ENCODE data around the gene ATG12. TPM values are rescaled to one million over a fixed set of nuclear protein-coding genes. Genes with fewer than 3 reads are reported as not detected.
"Not testable (repeated sequence)": the region's sequence is repeated elsewhere in the genome, so short reads cannot be mapped to it uniquely, and the experiment has no call there.

The ATG12 gene
- total RNA-seq, 1 experiment from 2014 or later: 179 TPM

DNA sequence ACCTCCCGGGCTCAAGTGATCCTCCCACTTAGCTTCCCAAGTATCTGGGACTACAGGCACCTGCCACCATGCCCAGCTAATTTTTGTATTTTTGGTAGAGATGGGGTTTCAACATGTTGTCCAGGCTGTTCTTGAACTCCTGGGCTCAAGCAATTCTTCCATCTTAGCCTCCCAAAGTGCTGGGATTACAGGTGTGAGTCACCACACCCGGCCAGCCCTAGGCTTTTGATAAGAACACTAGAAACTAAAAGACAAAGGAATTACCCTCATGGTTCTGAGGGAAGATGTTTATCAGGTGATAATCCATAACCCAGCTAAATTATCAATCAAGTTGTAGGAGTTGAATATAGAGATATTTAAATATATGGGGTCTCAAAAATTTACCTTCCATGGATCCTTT, 33.3 kb downstream of the ATG12 start:
- not testable (repeated sequence) for H3K4me1 ChIP-seq (replicated peaks); H3K36me3 ChIP-seq; DNase-seq (ENCODE audit: low read depth in 1 of 2, low spot score in 2 of 2); H3K9me3 ChIP-seq (replicated peaks); H3K4me3 ChIP-seq; H3K27me3 ChIP-seq (replicated peaks); H3K27ac ChIP-seq

DNA sequence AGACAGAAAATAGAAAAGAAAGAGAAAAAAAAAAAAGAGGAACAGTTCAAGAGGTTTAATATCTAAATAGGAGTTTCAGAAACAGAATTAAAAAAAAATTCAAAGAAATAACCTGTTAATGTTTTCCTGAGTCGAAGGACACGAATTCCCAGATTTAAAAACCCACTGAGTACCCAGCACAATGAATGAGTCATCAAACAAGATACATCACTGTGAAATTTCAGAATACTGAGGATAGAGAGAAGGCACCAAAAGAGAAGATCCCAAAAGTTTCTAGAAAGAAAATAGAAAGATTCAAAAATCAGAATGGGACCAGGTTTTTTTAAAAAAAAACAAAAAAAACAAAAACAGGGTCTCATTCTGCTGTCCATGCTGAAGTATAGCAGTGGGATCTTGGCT, 33.7 kb downstream of the ATG12 start:
- Histone ChIP-seq H3K27me3 (replicated peaks) (no peaks in the 10 kb centered on the region), H3K9me3 (replicated peaks) (no peaks in the 10 kb centered on the region), H3K36me3 (no peaks in the 10 kb centered on the region), H3K4me3 (no peak overlapping the region), H3K27ac (no peak overlapping the region), H3K4me1 (replicated peaks) (no peaks in the 10 kb centered on the region)
- DNase-seq (ENCODE audit: low read depth in 1 of 2, low spot score in 2 of 2): no peak

DNA sequence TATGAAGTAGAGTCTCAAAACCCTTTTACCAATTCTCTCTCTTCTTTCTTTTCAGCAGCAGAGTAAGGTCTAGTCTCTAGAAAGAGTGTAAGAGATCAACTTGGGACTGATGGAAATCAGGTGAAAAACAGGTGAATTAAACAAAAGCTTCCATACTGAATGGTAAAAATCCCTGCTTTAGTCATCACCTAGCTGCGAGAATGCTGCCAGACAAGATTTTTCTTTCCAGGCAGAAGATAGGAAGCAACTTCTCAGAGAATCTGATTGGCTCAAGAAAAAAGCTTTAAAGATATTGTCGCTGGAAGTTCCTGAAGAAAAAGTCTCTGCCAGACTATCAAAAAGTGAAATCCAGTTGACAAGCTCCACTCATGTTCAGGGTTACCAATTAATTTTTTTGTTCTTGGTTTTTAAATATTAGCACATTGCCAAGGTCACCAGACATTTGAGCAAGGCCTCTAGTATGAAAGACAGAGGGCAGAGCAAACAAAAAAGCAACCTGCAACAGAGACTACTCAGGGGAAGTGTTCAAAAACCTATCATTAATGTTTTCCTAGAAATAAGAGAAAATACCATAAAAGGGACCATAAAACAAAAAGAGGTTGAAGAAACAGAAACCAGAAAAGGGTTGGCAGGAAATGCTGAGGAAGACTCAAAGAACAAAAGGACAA, 34.2 kb downstream of the ATG12 start:
- H3K27me3 ChIP-seq (replicated peaks): no peaks in the 10 kb centered on the region
- no peak overlapping the region for H3K27ac ChIP-seq

DNA sequence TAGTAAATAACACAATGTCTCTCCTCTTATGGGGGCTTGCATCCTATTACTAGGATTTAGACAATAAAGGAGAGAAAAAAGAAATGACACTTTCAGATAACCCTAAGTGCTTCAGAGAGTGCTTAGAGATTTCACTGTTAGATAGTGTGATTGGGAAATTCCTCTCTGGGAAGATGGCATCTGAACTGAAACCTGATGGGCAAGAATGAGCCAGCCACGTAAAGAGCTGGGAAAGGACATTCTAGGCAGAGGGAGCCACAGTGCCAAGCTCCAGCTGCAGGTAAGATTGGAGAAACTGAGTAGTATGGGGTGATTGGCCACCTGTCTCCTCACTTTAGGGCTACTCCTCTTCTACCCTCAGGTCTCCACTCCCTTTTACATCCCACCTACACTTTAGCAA, 39.4 kb downstream of the ATG12 start:
- Histone ChIP-seq H3K4me1 (replicated peaks) (no peaks in the 10 kb centered on the region), H3K27ac (no peak overlapping the region), H3K4me3 (no peak overlapping the region), H3K9me3 (replicated peaks) (no peaks in the 10 kb centered on the region), H3K27me3 (replicated peaks) (no peaks in the 10 kb centered on the region), H3K36me3 (no peaks in the 10 kb centered on the region)
- DNase-seq (ENCODE audit: low read depth in 1 of 2, low spot score in 2 of 2): no peak

More for the DNA sequence above, 34.2 kb downstream of the ATG12 start:
- Histone ChIP-seq H3K9me3 (replicated peaks) (no peaks in the 10 kb centered on the region), H3K36me3 (no peaks in the 10 kb centered on the region), H3K4me3 (no peak overlapping the region), H3K4me1 (replicated peaks) (no peaks in the 10 kb centered on the region)
- no peak for DNase-seq (ENCODE audit: low read depth in 1 of 2, low spot score in 2 of 2)

DNA sequence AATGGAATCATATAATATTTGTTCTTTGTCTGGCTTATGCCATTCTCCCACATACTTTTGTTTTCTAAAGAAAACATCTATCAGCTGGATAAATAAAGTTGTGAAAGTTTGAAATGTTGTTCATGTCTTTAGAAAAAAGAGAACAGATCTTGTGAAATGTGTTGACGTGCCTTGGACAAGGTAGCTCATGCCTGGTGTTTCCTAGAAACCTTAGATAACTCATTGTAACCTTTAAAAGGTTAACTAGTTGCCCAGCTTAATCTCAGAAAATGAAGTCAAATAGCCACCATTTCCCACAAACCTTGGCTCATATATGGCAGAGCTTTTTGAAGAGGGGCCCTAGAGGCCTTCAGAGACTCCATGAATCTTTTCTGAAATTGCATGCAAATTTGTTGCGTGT, 40.2 kb downstream of the ATG12 start:
- Histone ChIP-seq H3K36me3 (no peaks in the 10 kb centered on the region), H3K27me3 (replicated peaks) (no peaks in the 10 kb centered on the region), H3K9me3 (replicated peaks) (no peaks in the 10 kb centered on the region), H3K27ac (no peak overlapping the region), H3K4me1 (replicated peaks) (no peaks in the 10 kb centered on the region), H3K4me3 (no peak overlapping the region)
- no peak for DNase-seq (ENCODE audit: low read depth in 1 of 2, low spot score in 2 of 2)

DNA sequence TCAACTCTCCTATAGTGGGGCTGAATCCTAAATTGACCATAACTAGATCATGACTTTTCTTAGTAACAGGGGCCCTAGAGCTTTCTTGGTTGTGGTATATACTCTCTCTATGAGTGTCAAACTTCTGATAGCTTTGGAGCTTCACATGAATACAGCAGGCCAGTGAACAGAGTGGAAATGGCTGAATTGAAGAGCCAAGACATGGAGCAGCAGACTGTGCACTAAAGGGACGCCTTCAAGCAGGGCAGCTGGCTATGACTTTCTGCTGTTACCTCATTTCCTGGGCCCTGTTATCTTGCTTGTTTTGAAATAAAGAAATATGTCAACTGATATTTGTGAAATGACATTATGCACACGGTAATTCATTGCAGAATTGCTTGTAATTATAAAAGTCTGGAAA, 41.3 kb downstream of the ATG12 start:
- no peaks in the 10 kb centered on the region for H3K36me3 ChIP-seq
- no peaks in the 10 kb centered on the region for H3K27me3 ChIP-seq (replicated peaks)
- H3K4me1 ChIP-seq (replicated peaks): no peaks in the 10 kb centered on the region
- no peak for DNase-seq (ENCODE audit: low read depth in 1 of 2, low spot score in 2 of 2)
- H3K9me3 ChIP-seq (replicated peaks): no peaks in the 10 kb centered on the region
- no peak overlapping the region for H3K4me3 ChIP-seq
- no peak overlapping the region for H3K27ac ChIP-seq

DNA sequence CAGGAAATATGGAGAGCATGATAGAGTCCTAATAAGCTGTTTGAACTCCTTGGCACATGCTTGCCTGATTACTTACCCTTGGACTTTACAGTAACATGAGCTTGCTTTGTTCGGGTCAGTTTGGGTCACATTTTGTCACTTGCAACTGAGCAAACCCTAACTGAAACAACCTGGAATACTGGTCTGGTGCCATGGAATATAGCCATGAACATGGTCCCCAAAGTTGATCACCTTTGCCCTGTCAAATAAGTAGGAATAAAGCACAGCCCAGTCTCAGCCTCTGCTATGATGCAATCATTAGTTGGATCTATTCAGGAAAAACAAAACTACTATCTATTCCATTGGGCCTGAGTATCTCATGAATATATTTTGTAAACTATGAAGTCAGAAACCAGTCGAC, 43.1 kb downstream of the ATG12 start:
- Histone ChIP-seq H3K27me3 (replicated peaks) (no peaks in the 10 kb centered on the region), H3K4me3 (no peak overlapping the region), H3K4me1 (replicated peaks) (no peaks in the 10 kb centered on the region), H3K27ac (no peak overlapping the region), H3K36me3 (no peaks in the 10 kb centered on the region), H3K9me3 (replicated peaks) (no peaks in the 10 kb centered on the region)
- DNase-seq (ENCODE audit: low read depth in 1 of 2, low spot score in 2 of 2): no peak

DNA sequence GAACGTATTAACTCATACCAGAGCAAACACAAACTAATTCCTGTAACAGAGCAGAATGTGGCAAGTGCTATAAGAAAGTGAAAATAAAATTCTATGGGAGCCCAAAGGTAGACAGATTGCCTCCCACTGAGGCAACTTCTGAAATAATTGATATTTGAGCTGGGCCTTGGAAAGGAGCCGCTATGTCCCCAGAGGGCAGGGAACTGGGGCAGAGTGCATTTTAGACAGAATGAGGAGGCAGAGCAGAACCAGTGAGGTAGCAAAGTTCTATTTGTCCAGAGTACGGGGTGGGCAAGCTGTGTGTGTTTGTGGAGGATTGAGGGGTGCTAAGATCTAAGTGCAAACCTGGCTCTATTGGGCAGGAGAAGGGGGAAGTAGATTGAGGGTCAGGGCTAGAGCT, 44.7 kb downstream of the ATG12 start:
- Histone ChIP-seq H3K27ac (no peak overlapping the region), H3K4me3 (no peak overlapping the region), H3K9me3 (replicated peaks) (no peaks in the 10 kb centered on the region), H3K36me3 (no peaks in the 10 kb centered on the region), H3K27me3 (replicated peaks) (no peaks in the 10 kb centered on the region), H3K4me1 (replicated peaks) (no peaks in the 10 kb centered on the region)
- no peak for DNase-seq (ENCODE audit: low read depth in 1 of 2, low spot score in 2 of 2)

DNA sequence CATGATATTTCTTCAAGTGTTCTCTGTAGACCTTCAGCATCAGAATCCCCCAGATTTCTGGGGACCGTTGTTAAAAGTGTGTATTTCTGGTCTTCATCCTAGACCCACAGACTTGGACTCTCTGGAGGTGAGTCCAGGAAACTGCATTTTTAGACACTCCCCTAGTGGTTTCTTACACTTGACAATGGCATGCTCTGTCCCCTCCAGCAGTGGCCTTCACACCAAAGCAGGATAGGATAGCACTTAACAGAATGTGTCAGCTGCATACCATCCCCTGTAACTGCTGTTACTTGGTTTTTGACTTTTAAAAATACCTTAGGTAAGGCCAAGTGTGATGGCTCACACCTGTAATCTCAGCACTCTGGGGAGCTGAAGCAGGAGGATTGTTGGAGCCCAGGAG, 45.7 kb downstream of the ATG12 start:
- no peak for DNase-seq (ENCODE audit: low read depth in 1 of 2, low spot score in 2 of 2)
- Histone ChIP-seq H3K36me3 (no peaks in the 10 kb centered on the region), H3K4me3 (no peak overlapping the region), H3K9me3 (replicated peaks) (no peaks in the 10 kb centered on the region), H3K27ac (no peak overlapping the region), H3K4me1 (replicated peaks) (no peaks in the 10 kb centered on the region), H3K27me3 (replicated peaks) (no peaks in the 10 kb centered on the region)

DNA sequence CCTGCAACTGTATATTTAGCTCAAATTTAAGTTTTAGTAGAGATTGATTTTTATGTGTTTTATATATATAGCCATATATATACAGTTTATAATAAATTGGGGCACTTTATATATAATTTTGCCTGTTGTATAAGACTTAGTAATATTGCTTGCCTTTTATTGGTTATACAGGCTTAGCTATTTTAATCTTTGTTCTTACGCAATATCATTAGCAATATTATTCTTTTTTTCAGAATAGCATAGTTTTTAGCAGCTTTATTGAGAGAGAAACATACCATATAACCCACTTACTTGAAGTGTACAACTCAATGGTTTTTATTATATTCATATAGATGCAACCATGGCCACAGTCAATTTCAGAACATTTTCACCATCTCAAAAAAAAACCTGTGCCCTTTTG, 52.9 kb downstream of the ATG12 start:
- Histone ChIP-seq H3K4me3 (no peak overlapping the region), H3K36me3 (no peaks in the 10 kb centered on the region), H3K9me3 (replicated peaks) (no peaks in the 10 kb centered on the region), H3K4me1 (replicated peaks) (no peaks in the 10 kb centered on the region), H3K27ac (no peak overlapping the region), H3K27me3 (replicated peaks) (peaks cover 19% of the 10 kb centered on the region)
- DNase-seq (ENCODE audit: low read depth in 1 of 2, low spot score in 2 of 2): no peak

DNA sequence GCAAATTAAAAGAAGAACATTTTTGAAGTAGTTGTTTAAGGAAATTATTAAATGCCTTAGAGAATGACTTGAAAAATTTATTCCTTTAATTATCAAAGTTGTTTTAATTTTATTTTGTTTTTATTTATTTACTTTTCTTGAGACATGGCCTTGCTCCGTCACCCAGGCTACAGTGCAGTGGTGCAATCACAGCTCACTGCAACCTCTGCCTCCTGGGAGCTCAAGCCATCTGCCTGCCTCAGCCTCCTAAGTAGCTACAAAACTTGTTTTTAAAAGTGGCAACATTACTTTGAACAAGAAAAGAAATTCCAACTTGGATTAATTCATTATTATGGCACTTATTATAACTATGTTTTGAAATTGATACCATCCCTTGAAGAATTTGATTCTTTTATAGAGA, 53.9 kb downstream of the ATG12 start:
- no peak overlapping the region for H3K27ac ChIP-seq
- H3K36me3 ChIP-seq: no peaks in the 10 kb centered on the region
- H3K4me3 ChIP-seq: no peak overlapping the region
- DNase-seq (ENCODE audit: low read depth in 1 of 2, low spot score in 2 of 2): no peak
- H3K27me3 ChIP-seq (replicated peaks): peaks cover 19% of the 10 kb centered on the region
- H3K4me1 ChIP-seq (replicated peaks): no peaks in the 10 kb centered on the region
- no peaks in the 10 kb centered on the region for H3K9me3 ChIP-seq (replicated peaks)

DNA sequence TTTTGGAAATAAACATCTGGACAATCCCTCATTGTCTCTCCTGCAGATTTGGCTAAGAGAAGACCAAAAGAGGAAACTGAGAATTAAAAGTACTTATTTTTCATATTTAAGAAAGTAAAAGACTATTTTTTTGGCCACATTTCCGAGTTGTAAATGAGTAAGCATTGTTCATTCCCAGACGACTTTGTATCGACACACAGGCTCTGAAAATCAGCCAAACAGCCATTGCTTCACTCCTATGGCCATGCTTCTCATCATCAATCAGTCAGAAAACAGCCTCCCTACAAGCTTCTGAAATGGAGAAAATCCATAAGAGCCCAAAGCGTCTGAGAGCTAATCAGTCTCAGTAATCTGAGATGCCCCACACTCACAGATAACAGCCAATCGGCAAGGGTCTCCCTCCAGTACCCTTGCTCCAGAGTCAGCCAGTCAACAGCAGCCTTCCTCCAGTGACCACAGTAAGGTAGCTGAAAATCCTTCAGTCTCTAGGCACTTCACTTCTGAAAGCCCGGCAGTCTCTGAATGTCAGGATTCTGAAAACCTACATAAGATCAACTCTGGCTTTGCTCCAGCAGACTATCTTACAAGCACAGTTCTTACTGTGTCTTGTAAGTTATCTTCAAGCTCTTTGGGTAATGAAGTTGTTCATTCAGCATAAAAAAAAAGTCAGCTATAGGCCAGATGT, 55.8 kb downstream of the ATG12 start:
- Histone ChIP-seq H3K4me3 (no peak overlapping the region), H3K27ac (no peak overlapping the region), H3K36me3 (no peaks in the 10 kb centered on the region), H3K27me3 (replicated peaks) (peaks cover 19% of the 10 kb centered on the region), H3K4me1 (replicated peaks) (no peaks in the 10 kb centered on the region), H3K9me3 (replicated peaks) (no peaks in the 10 kb centered on the region)
- DNase-seq (ENCODE audit: low read depth in 1 of 2, low spot score in 2 of 2): no peak

DNA sequence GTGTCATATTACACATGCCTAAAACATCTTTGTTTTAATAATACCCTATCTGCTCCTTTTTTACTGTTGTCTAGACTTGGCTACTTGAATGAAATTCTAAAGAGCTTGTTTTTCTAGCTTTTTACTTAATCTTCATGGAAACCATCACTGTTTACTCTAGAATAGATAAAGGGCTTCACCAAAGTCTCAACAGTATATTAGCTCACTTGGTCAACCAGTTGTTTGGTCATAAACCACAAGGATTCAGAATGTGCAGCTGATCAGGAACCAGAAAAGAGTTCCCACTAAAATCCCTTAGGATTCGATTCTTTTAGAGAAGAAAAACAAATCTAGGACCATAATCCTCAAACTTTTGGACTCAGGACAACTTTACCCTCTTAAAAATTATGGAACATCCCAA, 62.9 kb downstream of the ATG12 start:
- H3K27me3 ChIP-seq (replicated peaks): no peaks in the 10 kb centered on the region; the same call in 1 of the 2 replicates
- DNase-seq (ENCODE audit: low read depth in 1 of 2, low spot score in 2 of 2): no peak
- no peaks in the 10 kb centered on the region for H3K9me3 ChIP-seq (replicated peaks)
- no peaks in the 10 kb centered on the region for H3K36me3 ChIP-seq
- no peak overlapping the region for H3K27ac ChIP-seq
- no peak overlapping the region for H3K4me3 ChIP-seq
- no peaks in the 10 kb centered on the region for H3K4me1 ChIP-seq (replicated peaks)
